ENCODE data around the gene TRMT112. TPM values are rescaled to one million over a fixed set of nuclear protein-coding genes. Genes with fewer than 3 reads are reported as not detected.
A peak's percentile ranks its signal among the peaks of the same experiment; 100 is the strongest.

The TRMT112 gene
- total RNA-seq, result 122 to 182 TPM (median 126 TPM) in 3 replicates
- long read RNA-seq, transcript TRMT112-203 (3 exons, 823 nt), result minor isoform, 5 of 89 reads
- long read RNA-seq, transcript TRMT112-206 (4 exons, 1,106 nt), result major isoform, 80 of 89 reads
- long read RNA-seq, partial matches to known transcripts, result 0 of 89 reads
- long read RNA-seq, other reads (novel, unspliced or antisense), result 1 of 89 reads

- peak; percentile 97 for DNase-seq (ENCODE audit: low spot score)
- H3K27ac Mint-ChIP-seq (ENCODE audit: unreplicated experiment), result peak within 1 kb of the TSS; percentile 100
- peak within 1 kb of the TSS; percentile 90 for H3K4me3 Mint-ChIP-seq (ENCODE audit: unreplicated experiment)
- H3K36me3 Mint-ChIP-seq (ENCODE audit: low read depth), result peaks cover 8% of the 10 kb centered on the region
- peaks cover 30% of the 10 kb centered on the region for H3K4me1 Mint-ChIP-seq (ENCODE audit: low read depth)
- no peaks in the 10 kb centered on the region for H3K9me3 Mint-ChIP-seq (ENCODE audit: low read depth)
- no peaks in the 10 kb centered on the region for H3K27me3 Mint-ChIP-seq (ENCODE audit: low read depth)
- TF ChIP-seq, protein P1, sequence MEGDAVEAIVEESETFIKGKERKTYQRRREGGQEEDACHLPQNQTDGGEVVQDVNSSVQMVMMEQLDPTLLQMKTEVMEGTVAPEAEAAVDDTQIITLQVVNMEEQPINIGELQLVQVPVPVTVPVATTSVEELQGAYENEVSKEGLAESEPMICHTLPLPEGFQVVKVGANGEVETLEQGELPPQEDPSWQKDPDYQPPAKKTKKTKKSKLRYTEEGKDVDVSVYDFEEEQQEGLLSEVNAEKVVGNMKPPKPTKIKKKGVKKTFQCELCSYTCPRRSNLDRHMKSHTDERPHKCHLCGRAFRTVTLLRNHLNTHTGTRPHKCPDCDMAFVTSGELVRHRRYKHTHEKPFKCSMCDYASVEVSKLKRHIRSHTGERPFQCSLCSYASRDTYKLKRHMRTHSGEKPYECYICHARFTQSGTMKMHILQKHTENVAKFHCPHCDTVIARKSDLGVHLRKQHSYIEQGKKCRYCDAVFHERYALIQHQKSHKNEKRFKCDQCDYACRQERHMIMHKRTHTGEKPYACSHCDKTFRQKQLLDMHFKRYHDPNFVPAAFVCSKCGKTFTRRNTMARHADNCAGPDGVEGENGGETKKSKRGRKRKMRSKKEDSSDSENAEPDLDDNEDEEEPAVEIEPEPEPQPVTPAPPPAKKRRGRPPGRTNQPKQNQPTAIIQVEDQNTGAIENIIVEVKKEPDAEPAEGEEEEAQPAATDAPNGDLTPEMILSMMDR (IDR thresholded peaks at IDR 0.05), result no peak
These were observed at the start of gene TRMT112 for GRCh38 chr11:64317325-64317960. TRMT112 (minus strand) TSS chr11:64317559; CDS start chr11:64317526, 33 bp downstream.

DNA sequence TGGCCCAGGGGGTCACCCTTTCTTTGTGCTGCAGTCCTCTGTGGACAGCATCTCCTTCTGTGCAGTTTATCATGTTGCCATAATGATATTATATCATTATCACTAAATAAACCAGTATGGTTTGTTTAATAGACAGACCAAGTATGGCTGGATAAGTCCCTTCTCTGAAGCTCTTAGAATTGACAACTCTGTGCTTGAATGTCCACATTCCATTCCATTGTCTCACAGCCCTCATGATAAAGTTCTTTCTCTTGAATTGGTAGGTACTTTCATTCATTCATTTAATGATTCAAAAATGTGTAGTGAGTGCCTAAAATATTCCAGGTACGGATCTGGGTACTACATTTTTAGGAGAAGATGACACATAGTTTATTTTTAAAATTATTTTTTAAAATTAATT lies 49.4 kb upstream of the TRMT112 start:
- peaks cover 34% of the 10 kb centered on the region for H3K36me3 Mint-ChIP-seq (ENCODE audit: low read depth)
- peaks cover 3% of the 10 kb centered on the region for H3K4me1 Mint-ChIP-seq (ENCODE audit: low read depth)
- no peaks in the 10 kb centered on the region for H3K27me3 Mint-ChIP-seq (ENCODE audit: low read depth)
- no peak for DNase-seq (ENCODE audit: low spot score)
- TF ChIP-seq, protein P1 (IDR thresholded peaks at IDR 0.05), result no peak
- H3K4me3 Mint-ChIP-seq (ENCODE audit: unreplicated experiment), result no peak overlapping the region
- H3K27ac Mint-ChIP-seq (ENCODE audit: unreplicated experiment), result no peak overlapping the region
- H3K9me3 Mint-ChIP-seq (ENCODE audit: low read depth), result no peaks in the 10 kb centered on the region

DNA sequence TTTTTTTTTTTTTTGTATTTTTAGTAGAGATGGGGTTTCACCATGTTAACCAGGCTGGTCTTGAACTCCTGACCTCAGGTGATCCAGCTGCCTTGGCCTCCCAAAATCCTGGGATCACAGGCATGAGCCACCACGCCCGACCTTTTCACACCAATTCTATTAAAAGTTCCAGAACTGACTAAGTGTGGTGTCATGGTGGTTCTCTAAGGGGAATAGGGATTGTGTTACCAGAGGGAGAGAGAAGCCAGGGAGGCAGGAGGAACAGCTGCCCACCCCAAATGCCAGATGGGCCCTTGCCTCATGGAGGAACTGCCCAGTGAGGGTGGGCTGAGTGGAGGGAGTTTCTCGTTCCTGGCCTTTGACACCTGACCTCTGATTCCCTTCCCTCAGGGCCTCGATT lies 47.6 kb upstream of the TRMT112 start:
- H3K27me3 Mint-ChIP-seq (ENCODE audit: low read depth), result no peaks in the 10 kb centered on the region
- no peaks in the 10 kb centered on the region for H3K9me3 Mint-ChIP-seq (ENCODE audit: low read depth)
- TF ChIP-seq, protein P1 (IDR thresholded peaks at IDR 0.05), result no peak
- no peak overlapping the region for H3K27ac Mint-ChIP-seq (ENCODE audit: unreplicated experiment)
- no peak overlapping the region for H3K4me3 Mint-ChIP-seq (ENCODE audit: unreplicated experiment)
- H3K36me3 Mint-ChIP-seq (ENCODE audit: low read depth), result peaks cover 32% of the 10 kb centered on the region
- DNase-seq (ENCODE audit: low spot score), result no peak
- H3K4me1 Mint-ChIP-seq (ENCODE audit: low read depth), result peaks cover 14% of the 10 kb centered on the region

DNA sequence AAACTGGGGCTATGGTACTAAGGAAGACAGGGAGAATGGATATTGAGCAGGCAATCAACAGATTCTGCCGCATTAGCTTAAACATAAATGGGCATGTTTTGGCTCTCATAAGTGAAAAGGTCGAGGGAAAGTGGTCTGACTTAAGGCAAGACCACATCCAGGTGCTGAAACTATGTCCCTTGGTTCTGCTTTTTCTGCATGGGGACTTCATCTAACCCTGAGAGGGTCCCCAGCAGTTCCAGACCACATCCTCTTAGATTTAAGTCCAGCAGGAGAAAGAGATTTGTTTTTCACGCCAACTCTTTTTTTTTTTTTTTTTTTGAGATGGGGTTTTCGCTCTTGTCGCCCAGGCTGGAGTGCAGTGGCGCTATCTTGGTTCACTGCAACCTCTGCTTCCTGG lies 47.1 kb upstream of the TRMT112 start:
- TF ChIP-seq, protein P1 (IDR thresholded peaks at IDR 0.05), result no peak
- no peak for DNase-seq (ENCODE audit: low spot score)
- no peaks in the 10 kb centered on the region for H3K27me3 Mint-ChIP-seq (ENCODE audit: low read depth)
- H3K27ac Mint-ChIP-seq (ENCODE audit: unreplicated experiment), result no peak overlapping the region
- peaks cover 29% of the 10 kb centered on the region for H3K36me3 Mint-ChIP-seq (ENCODE audit: low read depth)
- H3K4me1 Mint-ChIP-seq (ENCODE audit: low read depth), result peaks cover 19% of the 10 kb centered on the region
- no peak overlapping the region for H3K4me3 Mint-ChIP-seq (ENCODE audit: unreplicated experiment)
- H3K9me3 Mint-ChIP-seq (ENCODE audit: low read depth), result no peaks in the 10 kb centered on the region

GRCh38 chr11:64362339-64362738 lies 45.0 kb upstream of the TRMT112 start:
- Mint-ChIP-seq H3K27me3 (ENCODE audit: low read depth) (no peaks in the 10 kb centered on the region), H3K4me1 (ENCODE audit: low read depth) (peaks cover 32% of the 10 kb centered on the region), H3K36me3 (ENCODE audit: low read depth) (peaks cover 29% of the 10 kb centered on the region), H3K4me3 (ENCODE audit: unreplicated experiment) (no peak overlapping the region), H3K27ac (ENCODE audit: unreplicated experiment) (no peak overlapping the region), H3K9me3 (ENCODE audit: low read depth) (no peaks in the 10 kb centered on the region)
- TF ChIP-seq, protein P1 (IDR thresholded peaks at IDR 0.05), result no peak
- no peak for DNase-seq (ENCODE audit: low spot score)

Measured in chondrocyte (in vitro differentiated cells).